Activated CD4-positive, alpha-beta T cell treated with anti-CD3 and anti-CD28 coated beads for 36 hours (primary cell): ENCODE data around the gene PACSIN2. TPM values are rescaled to one million over a fixed set of nuclear protein-coding genes. Genes with fewer than 3 reads are reported as not detected.
"Not testable (repeated sequence)": the region's sequence is repeated elsewhere in the genome, so short reads cannot be mapped to it uniquely, and the experiment has no call there.

Source experiments
- ATAC-seq: fragments of 200-7000 bp; cut with Tn5 transposase; one replicate; pipeline ENCODE4 v1.10.0; 2021; ENCODE audit warnings: mild to moderate bottlenecking, moderate library complexity
- CTCF ChIA-PET: fragments of 350-600 bp; sonication (Branson Sonifier 250); formaldehyde crosslinking; loops from one replicate; lab custom pipeline; 2021; ENCODE audit warnings: antibody characterized with exemption; lab: Charles Lee
- POLR2A ChIA-PET: fragments of 350-600 bp; sonication (Branson Sonifier 250); formaldehyde crosslinking; loops from one replicate; lab custom pipeline; 2021; ENCODE audit warnings: antibody characterized with exemption, inconsistent platforms; lab: Charles Lee
- DNase-seq: peaks from one replicate; pipeline ENCODE4 v3.0.0-alpha.2; 2020
- H3K27ac Mint-ChIP-seq: one replicate; pipeline ENCODE4 v1.8.0; 2021; ENCODE audit warnings: mixed read lengths
- H3K27me3 Mint-ChIP-seq: one replicate; pipeline ENCODE4 v1.8.0; 2021; ENCODE audit warnings: mixed read lengths
- H3K36me3 Mint-ChIP-seq: one replicate; pipeline ENCODE4 v1.8.0; 2021; ENCODE audit warnings: low read depth, mixed read lengths
- H3K4me1 Mint-ChIP-seq: one replicate; pipeline ENCODE4 v1.8.0; 2021; ENCODE audit warnings: mixed read lengths
- H3K4me3 Mint-ChIP-seq: one replicate; pipeline ENCODE4 v1.8.0; 2021; ENCODE audit warnings: mild to moderate bottlenecking, moderate library complexity, mixed read lengths
- H3K9me3 Mint-ChIP-seq: one replicate; pipeline ENCODE4 v1.8.0; 2021; ENCODE audit warnings: low read depth, mixed read lengths
- intact Hi-C, 2 experiments: fragments of 100-400 bp; cut with DNase I in 1 of 2; cut with micrococcal nuclease in 1 of 2; formaldehyde crosslinking; loops; one replicate each; pipeline versions ENCODE4 v1.14.2 to v1.15.1; 2022 to 2024; cut with DNase I, micrococcal nuclease
- total RNA-seq, 2 experiments: library from RNA; stranded (reverse); gene quantifications; one replicate each; pipeline ENCODE4 v1.2.3, GENCODE V29; 2021

The PACSIN2 gene
- total RNA-seq, 2 experiments from 2014 or later = 27.9 to 28.1 TPM

- H3K27me3 Mint-ChIP-seq = no peaks in the 10 kb centered on the region
- ChIA-PET POLR2A (no interaction called here), CTCF (interaction anchor here (0.5 to 0.7 kb wide), 2 partner anchors 156 to 196 kb away, joined by 3 read pairs; no protein-coding TSS in a partner anchor)
- H3K27ac Mint-ChIP-seq = no peak overlapping the region
- DNase-seq (no peak), ATAC-seq (no peak)
- H3K4me1 Mint-ChIP-seq = peaks cover 34% of the 10 kb centered on the region
- H3K9me3 Mint-ChIP-seq = peaks cover 2% of the 10 kb centered on the region
- H3K36me3 Mint-ChIP-seq = peaks cover 4% of the 10 kb centered on the region
- intact Hi-C loops = no loop called here
- H3K4me3 Mint-ChIP-seq = no peak overlapping the region
Measured at GRCh38 chr22:42976217-42976933, 38.6 kb downstream of the PACSIN2 start.

DNA sequence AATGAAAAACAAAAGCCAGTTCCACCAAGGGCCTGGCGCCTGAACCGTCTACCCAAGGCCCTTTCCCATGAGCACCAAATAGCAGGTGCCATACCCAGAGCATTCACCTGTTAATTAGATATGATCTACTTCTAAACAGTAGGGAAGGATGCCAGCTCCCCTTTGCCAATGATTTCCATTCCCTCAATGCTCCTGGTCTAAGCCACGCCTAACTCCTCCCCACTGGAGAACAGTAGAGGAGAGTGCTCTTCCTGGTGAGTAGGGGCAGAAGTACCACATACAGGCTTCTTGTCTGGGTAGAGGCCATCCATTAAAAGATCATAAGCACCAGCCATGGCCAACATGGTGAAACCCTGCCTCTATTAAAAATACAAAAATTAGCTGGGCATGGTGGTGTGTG lies 40.7 kb downstream of the PACSIN2 start:
- ATAC-seq (no peak), DNase-seq (no peak)
- POLR2A ChIA-PET = no interaction called here
- H3K4me3 Mint-ChIP-seq = no peak overlapping the region
- H3K36me3 Mint-ChIP-seq = peaks cover 9% of the 10 kb centered on the region
- H3K9me3 Mint-ChIP-seq = peaks cover 2% of the 10 kb centered on the region
- no peaks in the 10 kb centered on the region for H3K27me3 Mint-ChIP-seq
- peaks cover 41% of the 10 kb centered on the region for H3K4me1 Mint-ChIP-seq
- CTCF ChIA-PET = interaction anchor here (0.6 to 1.6 kb wide), 2 partner anchors 9 to 15 kb away, joined by 4 to 7 read pairs; no protein-coding TSS in a partner anchor
- intact Hi-C loops = no loop called here
- H3K27ac Mint-ChIP-seq = no peak overlapping the region

- ChIA-PET CTCF (interaction anchor here (0.6 to 1.6 kb wide), 2 partner anchors 8 to 14 kb away, joined by 4 to 7 read pairs; no protein-coding TSS in a partner anchor), POLR2A (no interaction called here)
- Mint-ChIP-seq H3K4me1 (peaks cover 37% of the 10 kb centered on the region), H3K27me3 (no peaks in the 10 kb centered on the region), H3K9me3 (peaks cover 2% of the 10 kb centered on the region), H3K27ac (peak overlapping the region; percentile 3), H3K4me3 (no peak overlapping the region), H3K36me3 (peaks cover 9% of the 10 kb centered on the region)
- DNase-seq (no peak), ATAC-seq (no peak)
- intact Hi-C loops = no loop called here
Measured at GRCh38 chr22:42973536-42973881, 41.4 kb downstream of the PACSIN2 start.

GRCh38 chr22:42972649-42973535 lies 42.1 kb downstream of the PACSIN2 start:
- peak overlapping the region; percentile 48 for H3K27ac Mint-ChIP-seq
- intact Hi-C loops = no loop called here
- ChIA-PET POLR2A (no interaction called here), CTCF (interaction anchor here (0.8 to 1.6 kb wide), 2 partner anchors 13 to 42 kb away, joined by 3 to 7 read pairs; no protein-coding TSS in a partner anchor)
- DNase-seq (no peak), ATAC-seq (peak; percentile 54)
- H3K36me3 Mint-ChIP-seq = peaks cover 11% of the 10 kb centered on the region
- no peak overlapping the region for H3K4me3 Mint-ChIP-seq
- H3K27me3 Mint-ChIP-seq = no peaks in the 10 kb centered on the region
- H3K9me3 Mint-ChIP-seq = peaks cover 2% of the 10 kb centered on the region
- peaks cover 32% of the 10 kb centered on the region for H3K4me1 Mint-ChIP-seq

DNA sequence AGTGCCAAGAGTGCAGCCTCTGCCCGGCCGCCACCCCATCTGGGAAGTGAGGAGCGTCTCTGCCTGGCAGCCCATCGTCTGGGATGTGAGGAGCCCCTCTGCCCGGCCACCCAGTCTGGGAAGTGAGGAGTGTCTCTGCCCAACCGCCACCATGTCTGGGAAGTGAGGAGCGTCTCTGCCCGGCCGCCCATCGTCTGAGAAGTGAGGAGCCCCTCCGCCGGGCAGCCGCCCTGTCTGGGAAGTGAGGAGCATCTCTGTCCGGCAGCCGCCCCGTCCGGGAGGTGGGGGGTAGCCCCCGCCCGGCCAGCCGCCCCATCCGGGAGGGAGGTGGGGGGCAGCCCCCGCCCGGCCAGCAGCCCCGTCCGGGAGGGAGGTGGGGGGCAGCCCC lies 43.5 kb downstream of the PACSIN2 start:
- H3K27me3 Mint-ChIP-seq, H3K27ac Mint-ChIP-seq, H3K4me3 Mint-ChIP-seq, H3K9me3 Mint-ChIP-seq, CTCF ChIA-PET, ATAC-seq, DNase-seq, POLR2A ChIA-PET, intact Hi-C loops: not testable (repeated sequence)
- Mint-ChIP-seq H3K4me1 (peaks cover 28% of the 10 kb centered on the region), H3K36me3 (peaks cover 13% of the 10 kb centered on the region)

- peak overlapping the region; percentile 40 for H3K27ac Mint-ChIP-seq
- H3K27me3 Mint-ChIP-seq = no peaks in the 10 kb centered on the region
- CTCF ChIA-PET = no interaction called here
- H3K4me1 Mint-ChIP-seq = peaks cover 33% of the 10 kb centered on the region
- DNase-seq = peak; percentile 34
- intact Hi-C loops = no loop called here
- peak; percentile 51 for ATAC-seq
- peaks cover 2% of the 10 kb centered on the region for H3K9me3 Mint-ChIP-seq
- H3K36me3 Mint-ChIP-seq = peaks cover 13% of the 10 kb centered on the region
- no peak overlapping the region for H3K4me3 Mint-ChIP-seq
- POLR2A ChIA-PET = no interaction called here
Measured at GRCh38 chr22:42970029-42970428, 44.9 kb downstream of the PACSIN2 start.

GRCh38 chr22:42969348-42969975 lies 45.5 kb downstream of the PACSIN2 start:
- DNase-seq (no peak), ATAC-seq (no peak)
- Mint-ChIP-seq H3K4me1 (peaks cover 39% of the 10 kb centered on the region), H3K4me3 (no peak overlapping the region), H3K36me3 (peaks cover 13% of the 10 kb centered on the region), H3K27me3 (no peaks in the 10 kb centered on the region), H3K27ac (peak overlapping the region; percentile 40), H3K9me3 (peaks cover 2% of the 10 kb centered on the region)
- CTCF ChIA-PET = no interaction called here
- intact Hi-C loops = no loop called here
- POLR2A ChIA-PET = no interaction called here

DNA sequence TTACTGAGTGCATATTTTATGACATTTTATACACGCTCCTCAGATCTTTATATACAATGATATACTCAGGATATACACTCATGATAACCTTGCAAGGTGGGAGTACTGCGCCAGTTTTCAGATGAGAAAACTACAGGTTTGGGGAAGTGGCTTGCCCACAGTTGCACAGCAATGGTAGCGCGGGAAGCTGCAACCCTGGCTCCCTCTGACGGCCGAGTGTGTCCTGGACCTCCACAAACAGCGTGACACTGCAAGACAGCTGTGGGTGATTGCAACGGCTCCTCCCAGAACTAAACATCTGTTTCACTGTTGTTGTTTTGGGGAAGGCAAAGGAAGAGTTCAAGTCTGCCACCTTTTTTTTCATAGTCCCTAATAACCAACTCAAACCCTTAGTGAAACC lies 47.0 kb downstream of the PACSIN2 start:
- Mint-ChIP-seq H3K36me3 (peaks cover 15% of the 10 kb centered on the region), H3K27ac (no peak overlapping the region), H3K4me1 (peaks cover 35% of the 10 kb centered on the region), H3K9me3 (peaks cover 2% of the 10 kb centered on the region), H3K4me3 (no peak overlapping the region), H3K27me3 (no peaks in the 10 kb centered on the region)
- ChIA-PET CTCF (no interaction called here), POLR2A (no interaction called here)
- ATAC-seq = no peak
- peak; percentile 22 for DNase-seq
- intact Hi-C loops = no loop called here

DNA sequence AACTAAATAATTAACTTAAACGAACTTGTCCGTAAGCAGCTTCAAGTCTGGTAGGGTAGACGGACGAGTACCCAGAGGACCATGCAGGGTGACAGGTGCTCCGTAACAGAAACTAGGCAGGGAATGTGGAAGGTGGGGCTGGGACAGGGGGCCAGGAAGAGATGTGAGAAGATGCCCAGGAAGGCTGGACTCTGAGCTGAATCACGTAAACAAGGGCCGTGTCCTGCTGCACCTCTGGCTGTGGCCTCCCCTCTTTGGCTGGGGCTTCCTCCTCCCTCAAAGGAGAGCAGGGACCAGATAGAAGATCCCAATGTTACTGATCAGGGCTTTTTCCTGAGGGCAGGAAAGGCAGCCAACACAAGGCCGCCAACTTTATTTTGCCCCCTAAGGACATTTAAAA lies 47.9 kb downstream of the PACSIN2 start:
- ATAC-seq (no peak), DNase-seq (no peak)
- intact Hi-C loops = no loop called here
- peaks cover under 1% of the 10 kb centered on the region for H3K9me3 Mint-ChIP-seq
- H3K27me3 Mint-ChIP-seq = no peaks in the 10 kb centered on the region
- H3K36me3 Mint-ChIP-seq = peaks cover 16% of the 10 kb centered on the region
- POLR2A ChIA-PET = interaction anchor here (0.7 kb wide), 1 partner anchor 313 kb away, joined by 4 read pairs; no protein-coding TSS in a partner anchor
- H3K27ac Mint-ChIP-seq = no peak overlapping the region
- no peak overlapping the region for H3K4me3 Mint-ChIP-seq
- H3K4me1 Mint-ChIP-seq = peaks cover 39% of the 10 kb centered on the region
- CTCF ChIA-PET = no interaction called here

- no peaks in the 10 kb centered on the region for H3K9me3 Mint-ChIP-seq
- no peak overlapping the region for H3K27ac Mint-ChIP-seq
- no peak overlapping the region for H3K4me3 Mint-ChIP-seq
- H3K4me1 Mint-ChIP-seq = peaks cover 44% of the 10 kb centered on the region
- DNase-seq = no peak
- intact Hi-C loops = no loop called here
- peaks cover 14% of the 10 kb centered on the region for H3K36me3 Mint-ChIP-seq
- CTCF ChIA-PET = interaction anchor here (0.5 kb wide), 1 partner anchor 848 kb away, joined by 3 read pairs; no protein-coding TSS in a partner anchor
- POLR2A ChIA-PET = interaction anchor here (0.7 kb wide), 1 partner anchor 313 kb away, joined by 4 read pairs; no protein-coding TSS in a partner anchor
- H3K27me3 Mint-ChIP-seq = no peaks in the 10 kb centered on the region
- no peak for ATAC-seq
Measured at GRCh38 chr22:42966497-42966896, 48.5 kb downstream of the PACSIN2 start.
